ENCODE measurements around the gene BORCS6. TPM values are rescaled to one million over a fixed set of nuclear protein-coding genes. Genes with fewer than 3 reads are reported as not detected.

Gene BORCS6
- total and polyA plus RNA-seq, 9 of the 15 experiments (the other 6 are each of a cell fraction or from before 2014, with no cell fraction given), result 0.01 to 7.4 (median 2.3) TPM

DNA sequence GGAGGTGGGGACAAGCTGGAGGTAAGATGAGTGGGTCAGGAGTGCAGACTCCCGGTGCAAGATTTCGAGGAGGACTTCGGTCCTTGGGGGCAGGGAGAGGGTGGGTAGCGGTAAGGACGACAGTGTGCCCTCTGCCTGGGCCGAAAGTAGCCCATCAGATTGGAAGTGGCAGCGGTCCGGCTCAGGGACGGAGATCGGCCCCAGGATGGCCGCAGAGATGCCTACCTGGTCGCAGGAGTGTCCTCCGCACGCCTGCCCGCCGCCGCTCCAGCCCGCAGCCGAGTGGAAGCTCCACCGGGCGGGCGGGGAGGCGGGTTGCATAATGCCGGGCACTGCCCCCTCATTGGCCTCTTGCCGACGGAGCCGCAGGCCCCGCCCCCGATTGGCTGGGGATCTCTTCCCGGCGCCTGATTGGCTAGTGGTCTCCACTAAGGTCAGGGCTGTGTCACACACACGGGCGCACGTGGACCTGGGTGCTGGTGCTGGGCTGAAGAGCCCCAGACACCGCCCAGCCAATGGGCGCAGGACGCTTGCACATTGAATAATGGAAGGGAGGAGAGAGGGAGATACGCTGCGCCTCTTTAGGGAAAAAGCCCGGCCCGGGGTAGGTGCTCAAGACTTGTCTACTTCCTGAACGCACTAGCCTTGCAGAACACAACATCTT, 37.7 kb downstream of the BORCS6 start, which contains the start of gene PER1 (continued):
- TF ChIP-seq POU5F1 (IDR thresholded peaks at IDR 0.05; ENCODE audit: borderline replicate concordance, low read depth, low read length, partially characterized antibody) (no peak), ZNF766 (CRISPR knock-in tag; conservative IDR thresholded peaks at IDR 0.05) (no peak), CHD1 (IDR thresholded peaks at IDR 0.05; ENCODE audit: low read length) (no peak), TBP (optimal IDR thresholded peaks at IDR 0.05; ENCODE audit: low read depth, low read length) (peak; percentile 36), NR1H2 (CRISPR knock-in tag; IDR thresholded peaks at IDR 0.05) (no peak), RNF2 (IDR thresholded peaks at IDR 0.05) (0 out of 2 replicates have a peak, but pooled peaks have one; percentile 46), NFATC3 (IDR thresholded peaks at IDR 0.05) (no peak), ZNF12 (CRISPR knock-in tag; IDR thresholded peaks at IDR 0.05) (no peak), SMC3 (conservative IDR thresholded peaks at IDR 0.05; ENCODE audit: insufficient read depth, low read depth, low read length) (no peak), PTTG1 (tag; IDR thresholded peaks at IDR 0.05; ENCODE audit: low read depth) (no peak), SMAD4 (CRISPR knock-in tag; conservative IDR thresholded peaks at IDR 0.05) (peak; percentile 59; the same call in 1 of the 2 replicates), ZNF165 (CRISPR knock-in tag; IDR thresholded peaks at IDR 0.05; ENCODE audit: borderline replicate concordance) (no peak), MED1 (CRISPR knock-in tag; IDR thresholded peaks at IDR 0.05; ENCODE audit: borderline replicate concordance) (no peak), ZZZ3 (IDR thresholded peaks at IDR 0.05) (no peak), TARDBP (IDR thresholded peaks at IDR 0.05) (no peak), NCOA6 (IDR thresholded peaks at IDR 0.05) (no peak)
- TF ChIP-seq, protein P1, sequence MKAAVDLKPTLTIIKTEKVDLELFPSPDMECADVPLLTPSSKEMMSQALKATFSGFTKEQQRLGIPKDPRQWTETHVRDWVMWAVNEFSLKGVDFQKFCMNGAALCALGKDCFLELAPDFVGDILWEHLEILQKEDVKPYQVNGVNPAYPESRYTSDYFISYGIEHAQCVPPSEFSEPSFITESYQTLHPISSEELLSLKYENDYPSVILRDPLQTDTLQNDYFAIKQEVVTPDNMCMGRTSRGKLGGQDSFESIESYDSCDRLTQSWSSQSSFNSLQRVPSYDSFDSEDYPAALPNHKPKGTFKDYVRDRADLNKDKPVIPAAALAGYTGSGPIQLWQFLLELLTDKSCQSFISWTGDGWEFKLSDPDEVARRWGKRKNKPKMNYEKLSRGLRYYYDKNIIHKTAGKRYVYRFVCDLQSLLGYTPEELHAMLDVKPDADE (conservative IDR thresholded peaks at IDR 0.05; ENCODE audit: control insufficient read depth, low read depth, low read length), result no peak
- TF ChIP-seq, protein P2, sequence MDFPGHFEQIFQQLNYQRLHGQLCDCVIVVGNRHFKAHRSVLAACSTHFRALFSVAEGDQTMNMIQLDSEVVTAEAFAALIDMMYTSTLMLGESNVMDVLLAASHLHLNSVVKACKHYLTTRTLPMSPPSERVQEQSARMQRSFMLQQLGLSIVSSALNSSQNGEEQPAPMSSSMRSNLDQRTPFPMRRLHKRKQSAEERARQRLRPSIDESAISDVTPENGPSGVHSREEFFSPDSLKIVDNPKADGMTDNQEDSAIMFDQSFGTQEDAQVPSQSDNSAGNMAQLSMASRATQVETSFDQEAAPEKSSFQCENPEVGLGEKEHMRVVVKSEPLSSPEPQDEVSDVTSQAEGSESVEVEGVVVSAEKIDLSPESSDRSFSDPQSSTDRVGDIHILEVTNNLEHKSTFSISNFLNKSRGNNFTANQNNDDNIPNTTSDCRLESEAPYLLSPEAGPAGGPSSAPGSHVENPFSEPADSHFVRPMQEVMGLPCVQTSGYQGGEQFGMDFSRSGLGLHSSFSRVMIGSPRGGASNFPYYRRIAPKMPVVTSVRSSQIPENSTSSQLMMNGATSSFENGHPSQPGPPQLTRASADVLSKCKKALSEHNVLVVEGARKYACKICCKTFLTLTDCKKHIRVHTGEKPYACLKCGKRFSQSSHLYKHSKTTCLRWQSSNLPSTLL (IDR thresholded peaks at IDR 0.05), result 0 out of 2 replicates have a peak, but pooled peaks have one; percentile 49
- TF ChIP-seq, protein P3, sequence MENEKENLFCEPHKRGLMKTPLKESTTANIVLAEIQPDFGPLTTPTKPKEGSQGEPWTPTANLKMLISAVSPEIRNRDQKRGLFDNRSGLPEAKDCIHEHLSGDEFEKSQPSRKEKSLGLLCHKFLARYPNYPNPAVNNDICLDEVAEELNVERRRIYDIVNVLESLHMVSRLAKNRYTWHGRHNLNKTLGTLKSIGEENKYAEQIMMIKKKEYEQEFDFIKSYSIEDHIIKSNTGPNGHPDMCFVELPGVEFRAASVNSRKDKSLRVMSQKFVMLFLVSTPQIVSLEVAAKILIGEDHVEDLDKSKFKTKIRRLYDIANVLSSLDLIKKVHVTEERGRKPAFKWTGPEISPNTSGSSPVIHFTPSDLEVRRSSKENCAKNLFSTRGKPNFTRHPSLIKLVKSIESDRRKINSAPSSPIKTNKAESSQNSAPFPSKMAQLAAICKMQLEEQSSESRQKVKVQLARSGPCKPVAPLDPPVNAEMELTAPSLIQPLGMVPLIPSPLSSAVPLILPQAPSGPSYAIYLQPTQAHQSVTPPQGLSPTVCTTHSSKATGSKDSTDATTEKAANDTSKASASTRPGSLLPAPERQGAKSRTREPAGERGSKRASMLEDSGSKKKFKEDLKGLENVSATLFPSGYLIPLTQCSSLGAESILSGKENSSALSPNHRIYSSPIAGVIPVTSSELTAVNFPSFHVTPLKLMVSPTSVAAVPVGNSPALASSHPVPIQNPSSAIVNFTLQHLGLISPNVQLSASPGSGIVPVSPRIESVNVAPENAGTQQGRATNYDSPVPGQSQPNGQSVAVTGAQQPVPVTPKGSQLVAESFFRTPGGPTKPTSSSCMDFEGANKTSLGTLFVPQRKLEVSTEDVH (IDR thresholded peaks at IDR 0.05; ENCODE audit: low read depth, partially characterized antibody), result no peak
- TF ChIP-seq, protein P4, sequence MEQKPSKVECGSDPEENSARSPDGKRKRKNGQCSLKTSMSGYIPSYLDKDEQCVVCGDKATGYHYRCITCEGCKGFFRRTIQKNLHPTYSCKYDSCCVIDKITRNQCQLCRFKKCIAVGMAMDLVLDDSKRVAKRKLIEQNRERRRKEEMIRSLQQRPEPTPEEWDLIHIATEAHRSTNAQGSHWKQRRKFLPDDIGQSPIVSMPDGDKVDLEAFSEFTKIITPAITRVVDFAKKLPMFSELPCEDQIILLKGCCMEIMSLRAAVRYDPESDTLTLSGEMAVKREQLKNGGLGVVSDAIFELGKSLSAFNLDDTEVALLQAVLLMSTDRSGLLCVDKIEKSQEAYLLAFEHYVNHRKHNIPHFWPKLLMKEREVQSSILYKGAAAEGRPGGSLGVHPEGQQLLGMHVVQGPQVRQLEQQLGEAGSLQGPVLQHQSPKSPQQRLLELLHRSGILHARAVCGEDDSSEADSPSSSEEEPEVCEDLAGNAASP (IDR thresholded peaks at IDR 0.05), result no peak
